HL-60 (cell line): Measurements from ENCODE around the gene ZNRF3.

Experiments
- CTCF ChIP-seq: IDR thresholded peaks from one replicate; pipeline ENCODE4 v1.5.1; 2011; ENCODE audit warnings: low read length, control low read depth, inconsistent platforms; ENCODE audit not compliant: insufficient read depth
- GABPA ChIP-seq: IDR thresholded peaks from 2 replicates; pipeline ENCODE4 v1.6.1; 2012; ENCODE audit warnings: low read depth
- POLR2AphosphoS5 ChIP-seq: IDR thresholded peaks from 2 replicates; pipeline ENCODE4 v1.6.1; 2012; ENCODE audit warnings: low read depth
- REST ChIP-seq: IDR thresholded peaks from 2 replicates; pipeline ENCODE4 v1.6.1; 2012; ENCODE audit warnings: low read depth; ENCODE audit not compliant: insufficient replicate concordance
- SPI1 ChIP-seq: IDR thresholded peaks from 2 replicates; pipeline ENCODE4 v1.6.1; 2012; ENCODE audit warnings: low read depth, mild to moderate bottlenecking, borderline replicate concordance

- no peak for TF ChIP-seq GABPA
- TF ChIP-seq CTCF = no peak
- TF ChIP-seq REST = no peak
- no peak for TF ChIP-seq POLR2AphosphoS5
- no peak for TF ChIP-seq SPI1
These were observed 125.8 kb downstream of the ZNRF3 start for GRCh38 chr22:29009148-29009547.
